Stimulated activated CD4-positive, alpha-beta T cell treated with anti-CD3 and anti-CD28 coated beads, Interleukin-12 subunit alpha, Interleukin-12 subunit beta, amount 100 ng/mL, for 48 hours (primary cell): ENCODE measurements around the gene SEMA3A.

Experiments used
- DNase-seq, 3 donors: peaks; one replicate each; pipeline ENCODE4 v3.0.0-alpha.2; 2020; ENCODE audit warnings: low read depth in 2 of 3, low spot score in 1 of 3

SEMA3A gene

DNA sequence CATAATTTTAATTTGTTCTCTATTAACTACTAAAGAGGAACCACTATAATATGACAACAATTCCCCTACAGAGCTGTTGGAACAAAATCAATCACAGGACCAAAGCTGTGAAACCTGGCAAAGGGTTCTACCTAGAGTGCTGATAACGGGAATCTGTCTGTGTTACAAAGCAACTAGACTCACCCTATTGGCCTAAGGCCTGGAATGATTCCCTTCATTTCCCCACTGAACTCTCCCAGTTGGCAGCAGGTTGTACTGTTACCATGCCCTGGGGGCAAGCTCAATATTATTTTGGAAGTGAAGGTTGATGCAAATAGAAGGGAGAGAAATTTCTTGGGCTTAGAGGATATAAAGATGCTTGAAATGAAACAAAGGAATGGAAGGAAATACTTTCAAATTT, 81.8 kb downstream of the SEMA3A start:
- no peak for DNase-seq

DNA sequence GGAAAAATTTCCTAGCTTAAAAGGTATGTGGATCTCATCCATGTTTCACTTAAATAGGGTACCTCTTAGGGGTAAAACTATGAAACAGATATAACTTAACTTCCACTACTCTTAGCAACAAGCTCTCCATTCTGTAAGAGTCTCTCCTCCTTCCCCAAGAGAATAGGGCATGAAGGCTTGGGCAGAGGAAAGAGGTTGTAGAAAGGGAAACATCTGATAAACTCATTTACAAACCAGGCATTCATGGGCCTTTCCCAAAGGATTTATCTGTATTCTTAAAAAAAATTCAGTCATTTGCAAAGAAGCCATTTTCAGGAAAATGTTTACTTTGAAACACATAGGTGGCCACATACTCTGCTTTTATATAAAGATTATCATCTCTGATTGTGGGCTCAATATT, 82.7 kb downstream of the SEMA3A start:
- DNase-seq, result no peak

GRCh38 chr7:84110400-84110799, 84.2 kb downstream of the SEMA3A start:
- no peak for DNase-seq

- no peak for DNase-seq
These were observed 85.8 kb downstream of the SEMA3A start for GRCh38 chr7:84108787-84109186.

DNA sequence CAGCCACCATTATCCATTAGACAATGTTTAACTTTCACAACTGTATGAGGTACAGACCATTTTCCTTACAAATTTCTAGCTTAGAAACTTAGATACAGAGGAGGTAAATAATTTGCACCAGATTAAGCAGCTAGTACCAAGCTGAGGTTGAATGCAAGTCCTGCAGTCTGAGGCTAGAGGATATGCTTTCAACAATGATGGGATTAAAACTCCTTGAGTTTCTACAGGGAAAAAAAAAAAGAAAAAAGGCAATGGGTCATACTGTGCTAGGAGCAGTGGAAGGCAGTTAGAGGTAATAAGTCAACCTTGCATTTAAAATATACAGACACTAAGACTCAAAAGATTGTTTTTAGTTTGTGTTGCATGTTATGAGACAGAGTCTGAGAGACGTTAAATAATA, 86.5 kb downstream of the SEMA3A start:
- DNase-seq, result no peak

DNA sequence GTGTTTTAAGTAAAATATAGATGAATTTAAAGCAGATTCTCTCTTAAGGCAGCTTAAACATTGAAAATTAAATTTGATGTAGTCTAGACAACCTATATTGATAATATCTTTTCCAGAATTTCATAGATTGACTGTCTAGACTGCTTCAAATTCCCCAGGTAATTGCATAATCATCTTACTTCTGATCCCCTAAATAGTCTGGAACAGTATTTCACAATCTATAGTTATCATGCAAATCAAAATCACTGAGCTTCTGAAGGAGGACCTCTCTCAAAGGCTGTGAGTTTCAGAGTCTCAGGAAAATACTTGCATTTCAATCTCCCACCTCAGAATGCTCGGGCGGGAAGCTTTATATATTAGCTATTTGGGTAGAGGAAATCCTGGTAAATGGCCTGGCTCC, 87.3 kb downstream of the SEMA3A start:
- no peak for DNase-seq

GRCh38 chr7:84106291-84106690, 88.3 kb downstream of the SEMA3A start:
- DNase-seq, result no peak

- DNase-seq, result no peak
These were observed 89.0 kb downstream of the SEMA3A start for GRCh38 chr7:84105586-84105985.

- no peak for DNase-seq
These were observed 89.8 kb downstream of the SEMA3A start for GRCh38 chr7:84104826-84105225.

DNA sequence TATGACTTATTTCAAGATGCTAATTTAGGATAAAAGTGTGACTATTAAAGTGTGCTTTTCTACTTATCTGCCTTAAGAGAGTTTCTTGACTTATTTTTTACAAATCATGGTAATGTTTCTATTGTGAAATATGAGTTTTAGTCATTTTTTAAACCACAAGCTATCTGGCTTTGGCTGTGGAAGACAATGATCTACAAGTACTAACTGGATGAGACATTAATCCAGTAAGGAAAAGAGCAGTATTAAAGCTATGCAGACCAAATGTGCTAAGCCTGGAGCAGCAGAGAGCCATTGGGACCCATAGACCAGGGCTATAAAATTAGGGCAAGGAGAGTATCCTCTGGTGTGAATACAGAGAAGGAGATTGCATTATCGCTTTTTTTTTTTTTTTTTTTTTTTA, 92.4 kb downstream of the SEMA3A start:
- DNase-seq, result no peak

- no peak for DNase-seq
These were observed 93.7 kb downstream of the SEMA3A start for GRCh38 chr7:84100866-84101265.

GRCh38 chr7:84095971-84096370, 98.6 kb downstream of the SEMA3A start:
- no peak for DNase-seq

- peak in 1 of 3 donors; percentile 4 for DNase-seq
These were observed 102.4 kb downstream of the SEMA3A start for GRCh38 chr7:84092207-84092606.

- DNase-seq, result no peak
These were observed 103.3 kb downstream of the SEMA3A start for GRCh38 chr7:84091318-84091717.

DNA sequence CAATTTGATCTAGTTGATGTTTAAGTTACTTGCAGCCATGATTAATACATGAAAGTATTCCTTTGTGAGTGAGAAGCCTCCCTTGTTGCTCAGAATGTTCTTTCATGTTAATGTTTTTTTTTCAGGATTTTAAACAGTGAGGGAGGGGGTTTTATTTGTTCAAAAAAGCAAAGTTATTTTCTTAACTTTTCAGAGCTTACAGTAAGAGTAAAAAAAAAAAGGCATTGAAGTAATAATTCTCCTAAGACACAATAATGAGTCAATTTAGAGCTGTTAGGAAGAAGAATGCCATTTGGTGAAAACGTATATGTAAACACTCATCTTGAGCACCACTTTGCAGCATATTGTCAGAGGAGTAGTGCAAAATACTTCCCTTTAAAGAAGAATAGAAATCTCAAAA, 105.8 kb downstream of the SEMA3A start:
- DNase-seq, result no peak

DNA sequence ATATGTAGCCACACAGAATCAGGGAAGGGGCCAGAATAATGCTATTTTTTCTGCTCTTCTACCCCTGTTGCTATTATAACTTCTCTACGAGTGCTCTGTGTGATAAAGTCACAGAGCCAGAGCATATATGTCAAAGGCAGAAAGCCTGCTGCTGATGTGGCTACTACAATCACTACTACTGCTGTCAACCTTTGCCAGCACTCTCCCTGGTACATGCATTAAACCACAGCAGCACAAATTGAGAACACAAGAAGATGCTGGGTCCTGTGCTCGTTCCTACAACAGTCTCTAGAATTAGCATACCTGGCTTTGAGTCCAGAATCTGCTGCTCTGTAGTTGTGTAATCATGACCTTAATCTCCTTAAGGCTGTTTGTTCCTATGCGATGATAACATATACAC, 108.6 kb downstream of the SEMA3A start:
- DNase-seq, result no peak

DNA sequence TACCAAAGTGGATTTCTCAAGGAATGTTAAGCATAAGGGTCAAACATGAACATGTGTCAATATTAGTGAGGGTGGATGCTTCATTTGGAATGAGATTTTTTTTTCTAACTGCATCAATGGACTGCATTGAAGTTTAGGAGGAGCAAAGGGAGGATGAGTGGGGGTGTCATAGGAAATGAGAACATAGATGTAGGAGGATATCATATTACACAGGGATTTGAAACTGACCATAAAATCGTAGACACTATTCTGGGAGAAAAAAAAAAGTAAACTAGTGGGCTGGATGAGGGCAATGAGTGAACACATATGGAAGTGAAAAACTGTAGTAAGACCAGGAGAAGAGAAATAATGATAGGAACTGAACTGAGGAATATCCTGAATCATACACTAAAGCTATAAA, 109.4 kb downstream of the SEMA3A start:
- DNase-seq, result no peak

DNA sequence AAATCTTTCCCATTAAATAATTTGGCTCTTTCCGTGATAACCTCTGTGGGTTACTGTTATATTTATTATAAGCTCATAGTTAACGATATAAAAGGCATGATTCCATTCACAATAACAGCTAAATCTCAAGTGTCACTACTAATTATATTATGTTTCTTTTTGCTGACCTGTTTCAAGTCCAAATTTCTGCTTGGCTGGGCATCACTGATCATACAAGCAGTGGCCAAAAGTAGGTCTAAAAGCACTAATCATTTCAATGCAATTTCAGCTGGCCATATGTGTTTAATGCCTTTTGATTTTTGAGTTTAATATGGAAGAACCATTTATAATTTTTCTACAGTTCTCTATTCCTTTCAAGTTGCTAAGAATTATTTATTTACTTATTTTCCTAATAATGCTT, 110.7 kb downstream of the SEMA3A start:
- DNase-seq, result no peak

DNA sequence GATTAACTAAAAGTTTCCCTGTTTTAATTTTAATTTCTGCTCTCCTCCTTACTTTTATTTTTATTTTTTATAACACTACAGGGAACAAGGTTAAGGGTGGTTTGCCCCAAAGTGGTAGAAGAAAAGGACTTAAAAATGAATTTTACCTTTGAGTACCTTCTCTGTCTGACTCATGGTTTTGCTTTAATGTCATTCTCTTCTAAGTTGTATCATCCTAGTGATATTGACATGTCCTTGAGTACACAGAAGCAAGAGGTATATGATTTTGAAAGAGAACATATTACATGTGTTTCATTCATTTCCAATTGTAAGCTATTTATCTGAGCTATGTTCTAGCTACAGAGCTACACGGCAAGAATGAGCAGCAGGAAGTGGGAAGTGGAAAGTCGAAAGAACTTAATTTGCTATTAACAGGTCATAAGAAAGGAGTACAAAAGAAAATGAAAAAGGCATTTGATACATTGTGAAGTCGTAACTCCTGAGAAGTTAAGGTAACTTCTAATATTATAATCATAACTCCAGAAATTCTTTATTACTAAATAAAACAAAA, 112.5 kb downstream of the SEMA3A start:
- no peak for DNase-seq

DNA sequence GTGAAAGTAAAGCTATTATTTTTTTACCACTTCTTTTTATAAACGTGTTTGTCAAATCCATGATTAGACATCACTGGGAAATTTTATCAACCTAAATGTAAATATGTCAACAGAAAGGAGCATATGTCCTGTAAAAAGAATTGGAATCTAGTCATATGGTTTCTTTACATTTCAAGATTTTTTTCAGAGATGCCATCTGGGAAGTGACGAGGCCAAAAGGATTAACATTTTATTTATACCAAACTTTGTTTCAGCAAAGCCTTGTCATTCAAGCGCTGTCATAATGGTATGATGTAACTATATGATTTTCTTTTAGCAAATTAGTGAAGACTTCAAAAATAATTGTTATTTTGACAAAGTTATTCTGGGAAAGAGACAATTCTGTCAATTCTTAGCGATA, 117.3 kb downstream of the SEMA3A start:
- DNase-seq, result no peak

GRCh38 chr7:84076219-84076618, 118.4 kb downstream of the SEMA3A start:
- DNase-seq, result no peak

DNA sequence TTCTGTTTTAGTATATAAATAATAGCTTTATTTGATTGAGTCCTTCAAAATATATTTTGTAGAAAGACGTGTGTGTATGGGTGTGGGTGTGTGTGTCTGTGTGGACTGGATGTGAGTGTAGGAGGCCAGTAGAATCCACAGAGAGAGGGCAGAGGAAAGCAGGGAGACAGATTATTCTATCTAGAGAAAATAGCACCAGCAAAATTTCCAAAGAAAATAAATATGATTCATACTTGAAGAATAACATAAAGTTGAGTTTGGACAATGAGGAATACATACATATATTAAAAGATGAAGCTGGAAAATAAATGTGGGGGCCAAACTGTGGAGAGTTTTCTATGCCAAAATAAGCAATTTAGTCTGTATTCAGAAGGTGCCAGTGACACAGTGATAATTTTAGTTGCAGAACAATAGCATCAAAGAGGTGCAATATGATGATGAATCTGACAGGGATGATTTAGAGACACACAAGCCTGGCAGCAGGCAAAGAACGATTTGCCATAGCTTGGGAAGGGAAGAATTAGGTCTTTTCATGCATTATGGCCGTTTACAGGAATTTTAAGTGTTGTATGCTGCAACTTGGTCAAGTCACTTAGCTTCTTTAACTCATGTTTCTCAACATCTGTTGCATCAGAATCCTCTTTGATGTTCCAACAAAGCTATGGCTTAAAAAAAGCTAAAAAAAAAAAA, 121.3 kb downstream of the SEMA3A start:
- DNase-seq, result no peak

DNA sequence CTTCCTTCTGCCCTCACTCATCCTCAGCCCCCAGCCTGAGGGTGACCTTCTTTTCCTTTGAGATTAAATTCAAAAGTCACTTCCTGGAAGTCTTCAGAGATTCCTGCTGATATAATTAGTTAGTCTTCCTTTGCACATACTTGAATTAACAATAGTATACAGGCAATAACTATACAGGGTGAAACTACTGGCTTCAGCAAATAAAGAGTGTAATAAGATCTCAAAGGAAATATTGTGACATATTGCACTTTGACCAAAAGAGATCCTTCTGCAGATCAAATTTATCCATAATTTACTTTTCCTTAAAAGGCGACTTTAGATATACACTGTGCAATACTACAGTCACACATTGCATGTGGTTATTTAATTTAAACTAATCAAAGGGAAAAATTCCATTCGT, 123.8 kb downstream of the SEMA3A start:
- DNase-seq, result no peak
